HG02759 (cell line): ENCODE results near the gene KLHL25.

Experiments
- ATAC-seq: cut with Tn5 transposase; IDR thresholded peaks from one replicate; pipeline ENCODE4 v1.9.1; 2021; ENCODE audit warnings: mild to moderate bottlenecking, moderate library complexity; ENCODE audit not compliant: unreplicated experiment

The KLHL25 gene

GRCh38 chr15:85761635-85762034 is 33.1 kb downstream of the KLHL25 start:
- no peak for ATAC-seq

- no peak for ATAC-seq
Measured at GRCh38 chr15:85760531-85761371, 34.0 kb downstream of the KLHL25 start.

- no peak for ATAC-seq
Measured at GRCh38 chr15:85760049-85760448, 34.7 kb downstream of the KLHL25 start.

GRCh38 chr15:85759376-85759775 is 35.3 kb downstream of the KLHL25 start:
- ATAC-seq, result no peak

GRCh38 chr15:85758655-85758978 is 36.1 kb downstream of the KLHL25 start:
- ATAC-seq, result no peak

- ATAC-seq, result no peak
Measured at GRCh38 chr15:85757939-85758654, 36.6 kb downstream of the KLHL25 start.

- no peak for ATAC-seq
Measured at GRCh38 chr15:85757073-85757938, 37.4 kb downstream of the KLHL25 start.

GRCh38 chr15:85756411-85757072 is 38.2 kb downstream of the KLHL25 start:
- no peak for ATAC-seq

GRCh38 chr15:85755942-85756341 is 38.8 kb downstream of the KLHL25 start:
- ATAC-seq, result no peak

GRCh38 chr15:85755471-85755870 is 39.3 kb downstream of the KLHL25 start:
- no peak for ATAC-seq

- ATAC-seq, result no peak
Measured at GRCh38 chr15:85754989-85755388, 39.7 kb downstream of the KLHL25 start.

GRCh38 chr15:85753791-85754452 is 40.8 kb downstream of the KLHL25 start:
- ATAC-seq, result no peak

GRCh38 chr15:85753261-85753660 is 41.5 kb downstream of the KLHL25 start:
- ATAC-seq, result no peak

- ATAC-seq, result no peak
Measured at GRCh38 chr15:85752491-85752961, 42.2 kb downstream of the KLHL25 start.

- no peak for ATAC-seq
Measured at GRCh38 chr15:85752124-85752475, 42.6 kb downstream of the KLHL25 start.

- ATAC-seq, result no peak
Measured at GRCh38 chr15:85751291-85752123, 43.2 kb downstream of the KLHL25 start.

GRCh38 chr15:85750319-85751290 is 44.1 kb downstream of the KLHL25 start:
- no peak for ATAC-seq
